Fibroblast of the aortic adventitia (primary cell): Measurements from ENCODE around the gene SLC2A9. TPM values are rescaled to one million over a fixed set of nuclear protein-coding genes. Genes with fewer than 3 reads are reported as not detected.
A peak's percentile ranks its signal among the peaks of the same experiment; 100 is the strongest.

Source experiments
- DNase-seq: peaks from one replicate; pipeline ENCODE4 v3.0.0-alpha.2; 2010; ENCODE audit warnings: low read depth
- H3K4me3 ChIP-seq: 2 replicates; pipeline ENCODE4 v1.5.1; 2011; ENCODE audit warnings: low read depth, mild to moderate bottlenecking, control low read depth, low read length, moderate library complexity
- total RNA-seq: library from RNA; depleted of rRNA; stranded (reverse); fragments of >200 nt; gene quantifications from 2 replicates; pipeline ENCODE4 v1.2.3, GENCODE V29; 2012; ENCODE audit warnings: low replicate concordance
- TF ChIP-seq, protein P1 (sequence below): IDR thresholded peaks from 2 replicates; pipeline ENCODE4 v1.5.1; 2011; ENCODE audit warnings: mild to moderate bottlenecking, low read length, control low read depth, inconsistent platforms; ENCODE audit not compliant: insufficient read depth

SLC2A9 gene
- total RNA-seq, 1 donor = 0.90 TPM

- DNase-seq = peak; percentile 62
- TF ChIP-seq, protein P1, sequence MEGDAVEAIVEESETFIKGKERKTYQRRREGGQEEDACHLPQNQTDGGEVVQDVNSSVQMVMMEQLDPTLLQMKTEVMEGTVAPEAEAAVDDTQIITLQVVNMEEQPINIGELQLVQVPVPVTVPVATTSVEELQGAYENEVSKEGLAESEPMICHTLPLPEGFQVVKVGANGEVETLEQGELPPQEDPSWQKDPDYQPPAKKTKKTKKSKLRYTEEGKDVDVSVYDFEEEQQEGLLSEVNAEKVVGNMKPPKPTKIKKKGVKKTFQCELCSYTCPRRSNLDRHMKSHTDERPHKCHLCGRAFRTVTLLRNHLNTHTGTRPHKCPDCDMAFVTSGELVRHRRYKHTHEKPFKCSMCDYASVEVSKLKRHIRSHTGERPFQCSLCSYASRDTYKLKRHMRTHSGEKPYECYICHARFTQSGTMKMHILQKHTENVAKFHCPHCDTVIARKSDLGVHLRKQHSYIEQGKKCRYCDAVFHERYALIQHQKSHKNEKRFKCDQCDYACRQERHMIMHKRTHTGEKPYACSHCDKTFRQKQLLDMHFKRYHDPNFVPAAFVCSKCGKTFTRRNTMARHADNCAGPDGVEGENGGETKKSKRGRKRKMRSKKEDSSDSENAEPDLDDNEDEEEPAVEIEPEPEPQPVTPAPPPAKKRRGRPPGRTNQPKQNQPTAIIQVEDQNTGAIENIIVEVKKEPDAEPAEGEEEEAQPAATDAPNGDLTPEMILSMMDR = no peak
- no peak overlapping the region for H3K4me3 ChIP-seq
These were observed 12.0 kb upstream of the SLC2A9 start for GRCh38 chr4:10033191-10033881.

GRCh38 chr4:10032625-10033024 lies 11.3 kb upstream of the SLC2A9 start:
- H3K4me3 ChIP-seq = no peak overlapping the region

DNA sequence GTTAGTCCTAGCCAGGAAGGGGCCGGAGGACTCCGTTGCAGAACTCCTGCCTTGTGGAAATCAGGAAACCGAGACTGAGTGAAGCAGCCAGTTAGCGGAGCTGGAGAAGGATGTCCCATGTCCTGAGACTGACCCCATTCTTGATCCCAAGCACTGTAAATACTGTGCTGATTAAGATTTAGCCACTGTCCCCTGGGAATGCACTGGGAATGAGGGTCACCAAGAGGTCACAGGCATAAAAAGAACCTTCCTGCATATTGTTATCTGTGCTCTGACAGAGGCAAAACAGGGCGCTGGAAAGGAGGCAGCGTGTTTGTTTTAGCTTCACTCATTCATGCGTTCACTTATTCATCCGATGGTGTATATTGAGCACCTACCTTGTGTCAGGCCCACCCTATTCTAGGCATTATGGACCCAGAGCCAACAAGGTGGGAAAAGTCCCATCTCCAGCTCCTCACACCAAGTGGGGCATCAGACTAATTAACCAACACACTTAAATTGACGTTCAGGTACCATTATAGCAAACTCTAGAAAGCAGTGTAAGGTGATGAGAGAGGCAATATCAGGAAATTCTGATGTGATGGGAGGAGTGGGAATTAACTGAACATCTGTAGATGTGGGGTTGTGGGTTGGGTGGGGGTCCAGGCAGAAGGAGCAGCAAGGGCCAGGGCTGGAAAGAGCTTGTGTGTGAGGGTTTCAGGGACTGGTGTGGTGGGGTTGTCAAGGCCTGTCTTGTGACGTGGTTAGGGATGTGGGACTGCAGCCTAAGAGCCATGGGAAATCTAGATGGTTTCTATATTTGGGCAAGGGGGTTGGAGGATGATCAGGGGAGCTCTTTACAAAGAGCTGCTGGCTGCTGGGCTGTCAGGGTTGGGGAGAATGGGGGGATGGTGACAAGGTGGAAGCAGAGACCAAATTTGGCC lies 10.6 kb upstream of the SLC2A9 start:
- no peak for DNase-seq
- TF ChIP-seq, protein P1 = no peak

More at GRCh38 chr4:10032625-10033024, 11.3 kb upstream of the SLC2A9 start:
- TF ChIP-seq, protein P1 = no peak
- DNase-seq = peak; percentile 77

DNA sequence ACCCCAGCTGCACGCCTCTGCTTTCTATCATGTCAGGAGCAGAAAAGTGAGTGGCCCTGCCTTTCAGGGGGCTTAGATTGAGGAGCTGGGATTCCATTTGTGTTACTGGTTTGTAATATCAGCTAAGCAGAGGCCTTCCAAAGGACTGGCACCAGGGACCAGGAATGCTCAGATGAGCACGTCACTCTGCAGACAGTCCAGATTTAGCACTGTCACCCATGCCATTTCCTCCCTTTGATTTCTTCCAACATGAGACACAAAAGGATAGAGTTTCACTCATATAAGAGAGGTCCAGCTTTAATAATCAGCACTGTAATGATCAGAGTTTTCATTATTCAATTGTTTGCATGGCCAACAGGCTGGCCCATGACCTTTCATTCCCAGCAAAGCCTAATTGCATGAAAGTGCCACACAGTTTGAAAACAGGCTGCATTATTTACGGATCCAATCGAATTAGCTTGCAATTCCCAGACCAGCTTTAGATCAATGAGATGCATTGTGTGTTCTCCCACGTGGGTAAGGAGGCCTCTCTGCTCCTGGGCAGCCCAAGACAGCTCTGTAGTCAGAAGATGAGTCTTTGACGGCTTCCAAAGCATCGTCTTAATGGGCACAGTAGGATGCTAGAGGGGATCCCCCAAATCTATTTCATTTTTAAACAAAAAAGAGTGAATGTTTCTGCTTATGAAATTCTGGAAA lies 9.8 kb upstream of the SLC2A9 start:
- no peak overlapping the region for H3K4me3 ChIP-seq
- TF ChIP-seq, protein P1 = no peak
- no peak for DNase-seq

More for the DNA sequence above, 10.6 kb upstream of the SLC2A9 start:
- H3K4me3 ChIP-seq = no peak overlapping the region

DNA sequence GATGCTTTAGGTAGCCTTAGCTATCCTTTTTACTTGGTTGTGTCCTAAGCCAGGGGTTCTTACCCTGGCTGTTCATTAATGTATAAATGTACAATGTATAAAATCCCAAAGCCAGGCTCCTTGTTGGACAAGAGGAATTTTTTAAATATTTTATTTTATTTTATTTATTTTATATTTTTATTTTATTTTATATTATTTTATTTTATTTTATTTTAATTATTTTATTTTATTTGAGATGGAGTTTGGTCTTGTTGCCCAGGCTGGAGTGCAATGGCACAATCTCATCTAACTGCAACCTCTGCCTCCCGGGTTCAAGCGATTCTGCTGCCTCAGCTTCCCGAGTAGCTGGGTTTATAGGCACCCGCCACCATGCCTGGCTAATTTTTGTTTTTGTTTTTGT lies 8.1 kb upstream of the SLC2A9 start:
- TF ChIP-seq, protein P1 = no peak
- no peak for DNase-seq
- no peak overlapping the region for H3K4me3 ChIP-seq

- H3K4me3 ChIP-seq = no peak overlapping the region
- TF ChIP-seq, protein P1 = no peak
- no peak for DNase-seq
These were observed 7.6 kb upstream of the SLC2A9 start for GRCh38 chr4:10028910-10029309.
